Cardiac muscle cell (in vitro differentiated cells and primary cell): Measurements from ENCODE around the gene OR52H1. TPM values are rescaled to one million over a fixed set of nuclear protein-coding genes. Genes with fewer than 3 reads are reported as not detected.

Experiments
- DNase-seq, 2 donors: peaks; one replicate each; pipeline versions ENCODE4 v3.0.0 to v3.0.0-alpha.2; 2010 to 2017; ENCODE audit warnings: low read depth in 1 of 2, low spot score in 1 of 2
- H3K27ac ChIP-seq: fragments of 200-600 bp; sonication (generic); 2 replicates; pipeline ENCODE4 v1.5.1; 2016
- H3K27me3 ChIP-seq: fragments of 200-600 bp; sonication (generic); 2 replicates; pipeline ENCODE4 v1.6.0; 2016; ENCODE audit warnings: control low read depth
- H3K36me3 ChIP-seq: fragments of 200-600 bp; sonication (generic); 2 replicates; pipeline ENCODE4 v1.5.1; 2016; ENCODE audit warnings: control low read depth
- H3K4me1 ChIP-seq: fragments of 200-600 bp; sonication (generic); 2 replicates; pipeline ENCODE4 v1.8.1; 2017; ENCODE audit warnings: low read depth, mild to moderate bottlenecking, mixed run types
- H3K4me3 ChIP-seq: fragments of 200-600 bp; sonication (generic); 2 replicates; pipeline ENCODE4 v1.5.1; 2016; ENCODE audit warnings: mild to moderate bottlenecking
- H3K9me3 ChIP-seq: fragments of 200-600 bp; sonication (generic); 2 replicates; pipeline ENCODE4 v1.5.1; 2017; ENCODE audit warnings: low read depth, mild to moderate bottlenecking, control low read depth
- CTCF ChIP-seq: IDR thresholded peaks from 2 replicates; pipeline ENCODE4 v1.5.1; 2012; ENCODE audit warnings: low read depth, mild to moderate bottlenecking, low read length
- polyA plus RNA-seq: library from polyadenylated mRNA; unstranded; fragments of >200 nt; fragmentation: Nextera tagmentation; extraction: Ambion mirVana; gene quantifications from 2 replicates; pipeline ENCODE4 v1.2.1, GENCODE V29; 2016
- total RNA-seq: library from RNA; depleted of rRNA; stranded (reverse); fragments of >200 nt; gene quantifications from 2 replicates; pipeline ENCODE4 v1.2.3, GENCODE V29; 2016

Gene OR52H1
- total and polyA plus RNA-seq, 2 experiments from 2014 or later = 0.43 to 0.83 TPM

- Histone ChIP-seq H3K4me1 (no peaks in the 10 kb centered on the region), H3K9me3 (no peaks in the 10 kb centered on the region), H3K36me3 (no peaks in the 10 kb centered on the region), H3K27ac (no peak overlapping the region), H3K4me3 (no peak overlapping the region), H3K27me3 (no peaks in the 10 kb centered on the region)
- TF ChIP-seq CTCF = no peak
- no peak for DNase-seq
Observed at GRCh38 chr11:5508605-5509004, 39.7 kb downstream of the OR52H1 start.

- no peak for TF ChIP-seq CTCF
- Histone ChIP-seq H3K9me3 (no peaks in the 10 kb centered on the region), H3K27ac (no peak overlapping the region), H3K4me1 (no peaks in the 10 kb centered on the region), H3K36me3 (no peaks in the 10 kb centered on the region), H3K27me3 (no peaks in the 10 kb centered on the region), H3K4me3 (no peak overlapping the region)
- DNase-seq = no peak
Observed at GRCh38 chr11:5507933-5508305, 40.4 kb downstream of the OR52H1 start.

- no peaks in the 10 kb centered on the region for H3K9me3 ChIP-seq
- H3K36me3 ChIP-seq = no peaks in the 10 kb centered on the region
- no peak overlapping the region for H3K27ac ChIP-seq
- no peak for TF ChIP-seq CTCF
- H3K4me3 ChIP-seq = no peak overlapping the region
- H3K4me1 ChIP-seq = no peaks in the 10 kb centered on the region
- no peak for DNase-seq
- no peaks in the 10 kb centered on the region for H3K27me3 ChIP-seq
Observed at GRCh38 chr11:5507177-5507932, 41.0 kb downstream of the OR52H1 start.

DNA sequence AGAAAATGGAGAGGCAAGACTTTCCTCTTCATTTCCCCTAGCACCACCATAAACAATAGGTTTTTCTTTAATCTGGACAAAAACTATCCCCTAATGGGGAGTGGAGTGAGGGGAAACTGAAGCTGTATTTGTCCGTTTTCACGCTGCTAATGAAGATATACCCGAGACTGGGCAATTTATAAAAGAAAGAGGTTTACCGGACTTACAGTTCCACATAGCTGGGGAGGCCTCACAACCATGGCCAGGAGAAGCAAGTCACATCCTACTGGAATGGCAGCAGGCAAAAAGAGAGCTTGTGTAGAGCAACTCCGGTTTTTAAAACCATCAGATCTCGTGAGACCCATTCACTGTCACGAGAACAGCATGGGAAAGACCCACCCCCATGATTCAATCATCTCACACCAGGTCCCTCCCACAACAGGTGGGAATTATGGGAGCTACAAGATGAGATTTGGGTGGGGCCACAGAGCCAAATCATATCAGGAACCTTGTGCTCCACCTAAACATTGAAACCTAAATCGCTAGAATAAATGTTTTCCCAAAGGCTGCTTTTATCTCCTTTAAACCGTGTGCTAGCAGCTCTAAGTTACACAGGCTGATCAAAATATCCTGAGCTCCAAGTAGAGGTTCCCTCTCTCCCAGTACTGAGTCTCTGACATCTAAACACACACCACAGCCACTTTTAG lies 42.8 kb downstream of the OR52H1 start:
- TF ChIP-seq CTCF = no peak
- DNase-seq = no peak
- Histone ChIP-seq H3K9me3 (no peaks in the 10 kb centered on the region), H3K4me3 (no peak overlapping the region), H3K36me3 (no peaks in the 10 kb centered on the region), H3K27ac (no peak overlapping the region), H3K4me1 (no peaks in the 10 kb centered on the region), H3K27me3 (no peaks in the 10 kb centered on the region)

- no peak for TF ChIP-seq CTCF
- H3K9me3 ChIP-seq = no peaks in the 10 kb centered on the region
- no peaks in the 10 kb centered on the region for H3K27me3 ChIP-seq
- no peak for DNase-seq
- no peaks in the 10 kb centered on the region for H3K4me1 ChIP-seq
- H3K36me3 ChIP-seq = no peaks in the 10 kb centered on the region
- H3K4me3 ChIP-seq = no peak overlapping the region
- H3K27ac ChIP-seq = no peak overlapping the region
Observed at GRCh38 chr11:5504403-5504921, 43.9 kb downstream of the OR52H1 start.
